ENCODE measurements around the gene RNASE8.

DNA sequence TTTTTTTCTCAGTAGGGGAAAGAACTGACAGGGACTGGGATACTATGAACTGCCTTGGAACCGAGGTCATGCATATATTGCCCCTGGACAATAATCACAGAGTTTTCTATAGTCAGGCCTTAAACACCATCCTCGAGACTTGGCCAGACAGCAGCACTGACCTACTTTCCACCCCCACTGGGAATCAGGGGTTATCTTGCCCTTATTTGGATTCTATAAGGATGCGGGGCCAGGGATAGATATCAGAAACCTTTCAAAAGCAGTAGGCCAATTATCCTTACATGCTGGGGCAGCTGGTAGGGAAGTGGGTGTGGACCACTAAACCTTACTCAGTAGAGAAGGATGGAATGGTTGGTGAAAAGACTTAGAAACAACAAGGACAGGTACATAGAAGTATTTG lies 38.8 kb downstream of the RNASE8 start:
- TF ChIP-seq CTCF (IDR thresholded peaks at IDR 0.05; ENCODE audit: insufficient read depth, low read depth, low read length) = no peak
- no peak for TF ChIP-seq EZH2 (IDR thresholded peaks at IDR 0.05; ENCODE audit: insufficient read depth, low read length)

All from astrocyte (in vitro differentiated cells and primary cell).